HG02759 (cell line): ENCODE data around the gene CCDC102A.

ENCODE experiments used
- ATAC-seq: cut with Tn5 transposase; IDR thresholded peaks from one replicate; pipeline ENCODE4 v1.9.1; 2021; ENCODE audit warnings: mild to moderate bottlenecking, moderate library complexity; ENCODE audit not compliant: unreplicated experiment

The CCDC102A gene

GRCh38 chr16:57480754-57481230 lies 55.6 kb downstream of the CCDC102A start:
- no peak for ATAC-seq

- ATAC-seq: no peak
Measured at GRCh38 chr16:57479976-57480753, 56.2 kb downstream of the CCDC102A start.

GRCh38 chr16:57479205-57479975 lies 57.0 kb downstream of the CCDC102A start:
- no peak for ATAC-seq

GRCh38 chr16:57478396-57479204 lies 57.8 kb downstream of the CCDC102A start:
- no peak for ATAC-seq

- ATAC-seq: no peak
Measured at GRCh38 chr16:57477531-57478202, 58.7 kb downstream of the CCDC102A start.

GRCh38 chr16:57476546-57477410 lies 59.6 kb downstream of the CCDC102A start:
- ATAC-seq: no peak

- peak; percentile 92 for ATAC-seq
Measured at GRCh38 chr16:57475711-57476339, 60.5 kb downstream of the CCDC102A start.

- no peak for ATAC-seq
Measured at GRCh38 chr16:57474671-57475661, 61.4 kb downstream of the CCDC102A start.

- no peak for ATAC-seq
Measured at GRCh38 chr16:57473906-57474305, 62.5 kb downstream of the CCDC102A start.

- no peak for ATAC-seq
Measured at GRCh38 chr16:57473176-57473840, 63.1 kb downstream of the CCDC102A start.

- no peak for ATAC-seq
Measured at GRCh38 chr16:57472665-57473060, 63.7 kb downstream of the CCDC102A start.

- ATAC-seq: no peak
Measured at GRCh38 chr16:57471852-57472664, 64.3 kb downstream of the CCDC102A start.

GRCh38 chr16:57471209-57471608 lies 65.2 kb downstream of the CCDC102A start:
- ATAC-seq: no peak

- ATAC-seq: no peak
Measured at GRCh38 chr16:57470711-57471110, 65.7 kb downstream of the CCDC102A start.

- no peak for ATAC-seq
Measured at GRCh38 chr16:57469917-57470470, 66.4 kb downstream of the CCDC102A start.

- ATAC-seq: no peak
Measured at GRCh38 chr16:57469046-57469445, 67.3 kb downstream of the CCDC102A start.
